ENCODE data around the gene OPTC. TPM values are rescaled to one million over a fixed set of nuclear protein-coding genes. Genes with fewer than 3 reads are reported as not detected.

OPTC gene
- total and polyA plus RNA-seq, 2 of the 8 experiments (the other 6 are each of a cell fraction or from before 2014, with no cell fraction given): 1.1 to 4.0 TPM

DNA sequence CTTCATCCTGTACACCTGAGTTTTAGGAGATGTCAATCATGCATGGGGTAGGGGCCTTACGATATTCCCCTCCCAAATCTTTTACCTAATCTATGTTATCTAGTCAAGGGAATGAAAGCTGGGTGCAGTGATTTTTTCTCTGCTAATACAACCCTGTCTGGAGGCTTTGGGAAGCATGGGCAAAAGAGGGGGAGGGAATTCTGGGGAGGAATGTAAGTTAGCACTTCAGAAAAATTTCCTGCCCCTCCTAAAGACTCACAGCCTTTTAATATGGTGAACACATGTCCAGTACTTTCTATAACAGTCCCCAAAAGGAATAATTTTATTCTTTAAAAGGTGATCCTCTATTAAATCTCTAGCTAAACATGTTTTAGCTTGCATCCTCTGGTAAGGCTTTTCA lies 44.0 kb upstream of the OPTC start:
- peaks cover 0 to 2% (median 0%) of the 10 kb centered on the region in 4 experiments; a peak in 2 of 7 replicates for H3K4me1 ChIP-seq (replicated peaks in 1 of 4; ENCODE audit: control insufficient read depth in 3 of 4, insufficient read depth in 4 of 4, low read length in 3 of 4)

More for the DNA sequence above, 44.0 kb upstream of the OPTC start:
- Histone ChIP-seq H3K9me3 (ENCODE audit: insufficient read depth in 2 of 2, low read depth in 1 of 2, low read length in 1 of 2) (peaks cover 5 to 7% of the 10 kb centered on the region in 2 experiments; a peak in 3 of 4 replicates), H2BK120ac (replicated peaks; ENCODE audit: low read depth, low read length) (no peak overlapping the region), H2AFZ (ENCODE audit: low read length) (no peak overlapping the region), H3K36me3 (ENCODE audit: control insufficient read depth in 2 of 4, insufficient read depth in 4 of 4, low read length in 3 of 4) (no peaks in the 10 kb centered on the region), H3K4me3 (ENCODE audit: extremely low read depth in 1 of 4, insufficient read depth in 2 of 4, low read depth in 3 of 4, low read length in 4 of 4) (no peak overlapping the region), H2BK20ac (ENCODE audit: low read length) (no peak overlapping the region), H3K79me1 (ENCODE audit: low read depth, low read length) (no peaks in the 10 kb centered on the region), H3K27ac (ENCODE audit: low read depth, low read length) (no peak overlapping the region), H3K23ac (ENCODE audit: insufficient read length) (no peak overlapping the region), H3K4me2 (ENCODE audit: insufficient read depth in 1 of 2, low read depth in 2 of 2, low read length in 2 of 2) (no peak overlapping the region), H4K5ac (ENCODE audit: insufficient read length, low read depth, low read length) (no peak overlapping the region), H4K8ac (ENCODE audit: extremely low read depth, insufficient read depth, low read length) (no peak overlapping the region), H3K27me3 (replicated peaks in 1 of 4; ENCODE audit: control insufficient read depth in 3 of 4, extremely low read depth in 1 of 4, insufficient read depth in 3 of 4, low read length in 3 of 4) (no peaks in the 10 kb centered on the region), H3K79me2 (ENCODE audit: control insufficient read depth in 1 of 2, insufficient read depth in 2 of 2, low read length in 2 of 2) (no peaks in the 10 kb centered on the region), H3K4ac (replicated peaks; ENCODE audit: insufficient read length, low read depth, low read length) (no peak overlapping the region), H3K56ac (replicated peaks; ENCODE audit: insufficient read length, low read depth, low read length) (no peak overlapping the region), H3K14ac (ENCODE audit: insufficient read length) (no peak overlapping the region), H2AK5ac (ENCODE audit: low read depth, low read length) (no peak overlapping the region), H2BK15ac (ENCODE audit: low read length) (no peak overlapping the region), H2BK12ac (ENCODE audit: low read depth, low read length) (no peak overlapping the region), H3K9ac (replicated peaks in 1 of 4; ENCODE audit: extremely low read depth in 1 of 4, low read depth in 3 of 4, low read length in 3 of 4) (no peak overlapping the region), H4K91ac (replicated peaks; ENCODE audit: insufficient read length, low read length) (no peak overlapping the region), H3K23me2 (ENCODE audit: low read depth, low read length) (no peaks in the 10 kb centered on the region), H4K20me1 (replicated peaks in 1 of 2; ENCODE audit: control insufficient read depth in 1 of 2, insufficient read depth in 2 of 2, low read length in 2 of 2) (no peaks in the 10 kb centered on the region), H3K18ac (ENCODE audit: extremely low read depth, low read length) (no peak overlapping the region), H2BK5ac (ENCODE audit: low read depth, low read length) (no peak overlapping the region)
- TF ChIP-seq TEAD4 (IDR thresholded peaks at IDR 0.05; ENCODE audit: low read depth, low read length) (no peak), TCF12 (IDR thresholded peaks at IDR 0.05; ENCODE audit: low read depth, low read length) (no peak), GTF2F1 (IDR thresholded peaks at IDR 0.05; ENCODE audit: borderline replicate concordance, low read depth, low read length) (no peak), MAFK (IDR thresholded peaks at IDR 0.05; ENCODE audit: low read depth, low read length) (no peak), EP300 (IDR thresholded peaks at IDR 0.05; ENCODE audit: borderline replicate concordance in 1 of 2, low read depth in 2 of 2, low read length in 2 of 2) (no peak)
- 93% methylated on average over 1 of the region's 1 CpG; no CpG with 5 or more reads in 1 of the 2 experiments for WGBS, 2 experiments (ENCODE audit: extremely low coverage in 1 of 2, insufficient coverage in 1 of 2, insufficient read length in 1 of 2, insufficient replicate concordance in 2 of 2, low coverage in 1 of 2, low lambda C conversion rate in 2 of 2, missing lambda C conversion rate in 1 of 2)
- DNase-seq (ENCODE audit: low read depth in 1 of 2, low spot score in 2 of 2) (no peak), FAIRE-seq (no peak)
- POLR2A ChIA-PET (ENCODE audit: partially characterized antibody): no interaction called here
- CTCF ChIA-PET (ENCODE audit: partially characterized antibody): interaction anchor here (1.0 to 5.6 kb wide), 14 partner anchors 8 to 253 kb away, joined by 3 to 72 read pairs (median 6); partner anchors contain the start of gene FMOD
